HCT116 (cell line): ENCODE results near the gene BAG1.

Experiments used
- CBX3 ChIP-seq: IDR thresholded peaks from 2 replicates; pipeline ENCODE4 v1.6.1; 2012; ENCODE audit warnings: low read depth
- EZH2 ChIP-seq: fragments of 200-600 bp; sonication (generic); IDR thresholded peaks from 2 replicates; pipeline ENCODE4 v1.6.1; 2017; ENCODE audit warnings: antibody characterized with exemption, mixed run types
- EZH2phosphoT487 ChIP-seq: fragments of 200-600 bp; IDR thresholded peaks from 2 replicates; pipeline ENCODE4 v1.6.1; 2018; ENCODE audit warnings: antibody characterized with exemption, borderline replicate concordance
- JUND ChIP-seq: IDR thresholded peaks from 2 replicates; pipeline ENCODE4 v1.6.1; 2012
- POLR2A ChIP-seq: IDR thresholded peaks from 2 replicates; pipeline ENCODE4 v1.7.0; 2011; ENCODE audit warnings: borderline replicate concordance; ENCODE audit not compliant: insufficient read depth, insufficient read length; ENCODE audit errors: extremely low read depth
- POLR2AphosphoS5 ChIP-seq: IDR thresholded peaks from 2 replicates; pipeline ENCODE4 v1.6.1; 2011; ENCODE audit warnings: mild to moderate bottlenecking, low read depth, low read length, moderate library complexity
- RAD21 ChIP-seq: IDR thresholded peaks from 2 replicates; pipeline ENCODE4 v1.6.1; 2012; ENCODE audit warnings: low read depth, mild to moderate bottlenecking
- TCF7L2 ChIP-seq: IDR thresholded peaks from 2 replicates; pipeline ENCODE4 v1.7.0; 2011; ENCODE audit warnings: borderline replicate concordance, inconsistent platforms; ENCODE audit not compliant: insufficient read depth, insufficient read length; ENCODE audit errors: extremely low read depth
- YY1 ChIP-seq: IDR thresholded peaks from 2 replicates; pipeline ENCODE4 v1.6.1; 2011; ENCODE audit warnings: low read length, low read depth, moderate library complexity, mild to moderate bottlenecking; ENCODE audit not compliant: insufficient replicate concordance; ENCODE audit errors: extremely low read depth
- ZFX ChIP-seq: fragments of 450-650 bp; IDR thresholded peaks from 2 replicates; pipeline ENCODE4 v1.6.1; 2017
- ZNF274 ChIP-seq: fragments of 200-500 bp; sonication (Bioruptor generic); IDR thresholded peaks from 2 replicates; pipeline ENCODE4 v1.6.1; 2014; ENCODE audit warnings: mild to moderate bottlenecking, low read depth, low read length, inconsistent platforms
- TF ChIP-seq, protein P1 (sequence below), 3 experiments: fragments of 200-600 bp in 1 of 3; sonication (generic) in 1 of 3; IDR thresholded peaks in 2 of 3; conservative IDR thresholded peaks in 1 of 3; 2 replicates each; pipeline ENCODE4 v1.5.1; 2012 to 2017; ENCODE audit warnings: low read depth in 2 of 3, low read length in 2 of 3, antibody characterized with exemption in 1 of 3, borderline replicate concordance in 1 of 3, control low read depth in 1 of 3, mild to moderate bottlenecking in 1 of 3, mixed read lengths in 1 of 3, mixed run types in 1 of 3, moderate library complexity in 1 of 3; ENCODE audit not compliant: insufficient read depth in 1 of 3
- TF ChIP-seq, protein P2 (sequence below): IDR thresholded peaks from 2 replicates; pipeline ENCODE4 v1.6.1; 2011; ENCODE audit warnings: mild to moderate bottlenecking, low read length, moderate library complexity; ENCODE audit not compliant: insufficient replicate concordance; ENCODE audit errors: extremely low read depth
- TF ChIP-seq, protein P3 (sequence below): IDR thresholded peaks from 2 replicates; pipeline ENCODE4 v1.6.1; 2012; ENCODE audit warnings: low read depth

DNA sequence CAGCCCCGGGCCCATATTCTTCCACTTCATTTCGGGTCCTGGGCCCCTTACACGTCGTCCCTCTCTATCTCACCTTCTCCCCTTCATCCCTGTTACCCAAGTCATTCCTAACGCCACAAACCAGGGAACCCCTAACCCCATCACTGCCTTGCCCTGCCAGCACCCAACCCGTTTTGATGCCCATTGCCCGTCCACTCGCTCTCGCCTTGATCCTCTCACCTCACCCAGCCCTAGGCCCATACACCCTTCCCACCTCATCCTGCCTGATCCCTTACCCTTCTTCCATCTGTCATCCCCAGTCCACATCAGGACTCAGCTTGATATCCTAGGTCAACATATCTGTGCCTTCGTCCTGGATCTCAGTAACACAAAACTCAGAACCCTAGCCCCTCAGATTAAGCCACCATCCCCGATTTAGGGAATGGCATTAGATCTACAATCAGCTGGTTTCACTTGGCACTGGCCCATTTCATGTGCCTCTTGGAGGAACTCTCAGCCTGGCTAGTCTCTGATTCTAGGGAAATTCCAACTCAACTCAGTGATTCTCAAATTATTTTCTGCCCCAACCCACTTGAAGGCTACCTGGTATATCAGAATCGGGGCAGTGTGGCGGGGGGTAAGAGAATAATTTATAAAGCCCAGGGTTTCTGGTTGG lies 830 bp upstream of the BAG1 start:
- TF ChIP-seq, protein P1, sequence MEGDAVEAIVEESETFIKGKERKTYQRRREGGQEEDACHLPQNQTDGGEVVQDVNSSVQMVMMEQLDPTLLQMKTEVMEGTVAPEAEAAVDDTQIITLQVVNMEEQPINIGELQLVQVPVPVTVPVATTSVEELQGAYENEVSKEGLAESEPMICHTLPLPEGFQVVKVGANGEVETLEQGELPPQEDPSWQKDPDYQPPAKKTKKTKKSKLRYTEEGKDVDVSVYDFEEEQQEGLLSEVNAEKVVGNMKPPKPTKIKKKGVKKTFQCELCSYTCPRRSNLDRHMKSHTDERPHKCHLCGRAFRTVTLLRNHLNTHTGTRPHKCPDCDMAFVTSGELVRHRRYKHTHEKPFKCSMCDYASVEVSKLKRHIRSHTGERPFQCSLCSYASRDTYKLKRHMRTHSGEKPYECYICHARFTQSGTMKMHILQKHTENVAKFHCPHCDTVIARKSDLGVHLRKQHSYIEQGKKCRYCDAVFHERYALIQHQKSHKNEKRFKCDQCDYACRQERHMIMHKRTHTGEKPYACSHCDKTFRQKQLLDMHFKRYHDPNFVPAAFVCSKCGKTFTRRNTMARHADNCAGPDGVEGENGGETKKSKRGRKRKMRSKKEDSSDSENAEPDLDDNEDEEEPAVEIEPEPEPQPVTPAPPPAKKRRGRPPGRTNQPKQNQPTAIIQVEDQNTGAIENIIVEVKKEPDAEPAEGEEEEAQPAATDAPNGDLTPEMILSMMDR (IDR thresholded peaks at IDR 0.05 in 2 of 3, conservative IDR thresholded peaks at IDR 0.05 in 1 of 3; ENCODE audit: borderline replicate concordance in 1 of 3, insufficient read depth in 1 of 3, low read depth in 2 of 3, low read length in 2 of 3), result no peak
- TF ChIP-seq CBX3, result no peak
- TF ChIP-seq EZH2, result no peak
- no peak; the same call in 1 of the 2 replicates for TF ChIP-seq POLR2AphosphoS5
- no peak for TF ChIP-seq POLR2A
- TF ChIP-seq RAD21, result no peak
- TF ChIP-seq, protein P2, sequence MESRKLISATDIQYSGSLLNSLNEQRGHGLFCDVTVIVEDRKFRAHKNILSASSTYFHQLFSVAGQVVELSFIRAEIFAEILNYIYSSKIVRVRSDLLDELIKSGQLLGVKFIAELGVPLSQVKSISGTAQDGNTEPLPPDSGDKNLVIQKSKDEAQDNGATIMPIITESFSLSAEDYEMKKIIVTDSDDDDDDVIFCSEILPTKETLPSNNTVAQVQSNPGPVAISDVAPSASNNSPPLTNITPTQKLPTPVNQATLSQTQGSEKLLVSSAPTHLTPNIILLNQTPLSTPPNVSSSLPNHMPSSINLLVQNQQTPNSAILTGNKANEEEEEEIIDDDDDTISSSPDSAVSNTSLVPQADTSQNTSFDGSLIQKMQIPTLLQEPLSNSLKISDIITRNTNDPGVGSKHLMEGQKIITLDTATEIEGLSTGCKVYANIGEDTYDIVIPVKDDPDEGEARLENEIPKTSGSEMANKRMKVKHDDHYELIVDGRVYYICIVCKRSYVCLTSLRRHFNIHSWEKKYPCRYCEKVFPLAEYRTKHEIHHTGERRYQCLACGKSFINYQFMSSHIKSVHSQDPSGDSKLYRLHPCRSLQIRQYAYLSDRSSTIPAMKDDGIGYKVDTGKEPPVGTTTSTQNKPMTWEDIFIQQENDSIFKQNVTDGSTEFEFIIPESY, result no peak
- TF ChIP-seq TCF7L2, result no peak
- TF ChIP-seq ZFX, result no peak
- no peak for TF ChIP-seq EZH2phosphoT487
- TF ChIP-seq, protein P3, sequence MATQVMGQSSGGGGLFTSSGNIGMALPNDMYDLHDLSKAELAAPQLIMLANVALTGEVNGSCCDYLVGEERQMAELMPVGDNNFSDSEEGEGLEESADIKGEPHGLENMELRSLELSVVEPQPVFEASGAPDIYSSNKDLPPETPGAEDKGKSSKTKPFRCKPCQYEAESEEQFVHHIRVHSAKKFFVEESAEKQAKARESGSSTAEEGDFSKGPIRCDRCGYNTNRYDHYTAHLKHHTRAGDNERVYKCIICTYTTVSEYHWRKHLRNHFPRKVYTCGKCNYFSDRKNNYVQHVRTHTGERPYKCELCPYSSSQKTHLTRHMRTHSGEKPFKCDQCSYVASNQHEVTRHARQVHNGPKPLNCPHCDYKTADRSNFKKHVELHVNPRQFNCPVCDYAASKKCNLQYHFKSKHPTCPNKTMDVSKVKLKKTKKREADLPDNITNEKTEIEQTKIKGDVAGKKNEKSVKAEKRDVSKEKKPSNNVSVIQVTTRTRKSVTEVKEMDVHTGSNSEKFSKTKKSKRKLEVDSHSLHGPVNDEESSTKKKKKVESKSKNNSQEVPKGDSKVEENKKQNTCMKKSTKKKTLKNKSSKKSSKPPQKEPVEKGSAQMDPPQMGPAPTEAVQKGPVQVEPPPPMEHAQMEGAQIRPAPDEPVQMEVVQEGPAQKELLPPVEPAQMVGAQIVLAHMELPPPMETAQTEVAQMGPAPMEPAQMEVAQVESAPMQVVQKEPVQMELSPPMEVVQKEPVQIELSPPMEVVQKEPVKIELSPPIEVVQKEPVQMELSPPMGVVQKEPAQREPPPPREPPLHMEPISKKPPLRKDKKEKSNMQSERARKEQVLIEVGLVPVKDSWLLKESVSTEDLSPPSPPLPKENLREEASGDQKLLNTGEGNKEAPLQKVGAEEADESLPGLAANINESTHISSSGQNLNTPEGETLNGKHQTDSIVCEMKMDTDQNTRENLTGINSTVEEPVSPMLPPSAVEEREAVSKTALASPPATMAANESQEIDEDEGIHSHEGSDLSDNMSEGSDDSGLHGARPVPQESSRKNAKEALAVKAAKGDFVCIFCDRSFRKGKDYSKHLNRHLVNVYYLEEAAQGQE, result no peak
- no peak for TF ChIP-seq YY1
- TF ChIP-seq ZNF274, result no peak
- no peak for TF ChIP-seq JUND
